Upper lobe of left lung (tissue), 4 donors: ENCODE data around the gene SLC35G2.

Source experiments
- CTCF ChIP-seq, 6 experiments: fragments of 450-650 bp in 4 of 6; fragments of 200-600 bp in 2 of 6; sonication (generic) in 2 of 6; IDR thresholded peaks; one replicate each; pipeline ENCODE4 v1.5.1; 2016 to 2019; ENCODE audit warnings: antibody characterized with exemption in 6 of 6
- POLR2AphosphoS5 ChIP-seq, 2 donors: sonication (generic); formaldehyde crosslinking; IDR thresholded peaks; one replicate each; pipeline ENCODE4 v1.5.1; 2017; ENCODE audit warnings: antibody characterized with exemption in 2 of 2

GRCh38 chr3:136805795-136806194 is 13.1 kb upstream of the SLC35G2 start:
- no peak for TF ChIP-seq CTCF (IDR thresholded peaks at IDR 0.05)
- no peak for TF ChIP-seq POLR2AphosphoS5 (IDR thresholded peaks at IDR 0.05)
